Neural progenitor cell (in vitro differentiated cells): Measurements from ENCODE around the gene MARS1. TPM values are rescaled to one million over a fixed set of nuclear protein-coding genes. Genes with fewer than 3 reads are reported as not detected.

Experiments
- DNase-seq: peaks from one replicate; pipeline ENCODE4 v3.0.0-alpha.2; 2016; ENCODE audit warnings: low spot score
- H2AFZ ChIP-seq: fragments of 200-600 bp; sonication (generic); replicated peaks from 2 replicates; pipeline ENCODE4 v1.6.1; 2016; ENCODE audit warnings: antibody characterized with exemption
- H3F3A ChIP-seq: fragments of 200-600 bp; sonication (generic); 2 replicates; pipeline ENCODE4 v1.6.1; 2016; ENCODE audit warnings: antibody characterized with exemption, low read depth
- H3K27ac ChIP-seq: fragments of 200-600 bp; sonication (generic); 2 replicates; pipeline ENCODE4 v1.5.1; 2016; ENCODE audit warnings: mild to moderate bottlenecking
- H3K27me3 ChIP-seq: fragments of 200-600 bp; sonication (generic); 2 replicates; pipeline ENCODE4 v1.6.1; 2016; ENCODE audit warnings: mild to moderate bottlenecking, moderate library complexity
- H3K36me3 ChIP-seq: fragments of 200-600 bp; sonication (generic); 2 replicates; pipeline ENCODE4 v1.5.1; 2016
- H3K4me1 ChIP-seq: fragments of 200-600 bp; sonication (generic); 2 replicates; pipeline ENCODE4 v1.6.1; 2016; ENCODE audit warnings: mixed run types
- H3K4me2 ChIP-seq: fragments of 200-600 bp; sonication (generic); 2 replicates; pipeline ENCODE4 v1.6.1; 2016
- H3K4me3 ChIP-seq: fragments of 200-600 bp; sonication (generic); 2 replicates; pipeline ENCODE4 v1.5.1; 2016
- H3K79me2 ChIP-seq: fragments of 200-600 bp; sonication (generic); 2 replicates; pipeline ENCODE4 v1.6.1; 2016; ENCODE audit warnings: low read depth
- H3K9ac ChIP-seq: fragments of 200-600 bp; sonication (generic); 2 replicates; pipeline ENCODE4 v1.6.1; 2016
- H3K9me3 ChIP-seq: fragments of 200-600 bp; sonication (generic); 2 replicates; pipeline ENCODE4 v1.5.1; 2016; ENCODE audit warnings: low read depth
- H4K20me1 ChIP-seq: fragments of 200-600 bp; sonication (generic); 2 replicates; pipeline ENCODE4 v1.6.1; 2016; ENCODE audit warnings: low read depth
- H3K27ac Mint-ChIP-seq: 3 replicates; pipeline ENCODE4 v1.8.0; 2021; ENCODE audit warnings: mixed read lengths
- H3K27me3 Mint-ChIP-seq: 2 replicates; pipeline ENCODE4 v1.8.0; 2022; ENCODE audit warnings: low read depth, mild to moderate bottlenecking, inconsistent platforms, moderate library complexity, mixed read lengths; ENCODE audit not compliant: insufficient read depth
- H3K36me3 Mint-ChIP-seq: 3 replicates; pipeline ENCODE4 v1.8.0; 2021; ENCODE audit warnings: mixed read lengths
- H3K4me1 Mint-ChIP-seq: 3 replicates; pipeline ENCODE4 v1.8.0; 2021; ENCODE audit warnings: mixed read lengths
- H3K4me3 Mint-ChIP-seq: 3 replicates; pipeline ENCODE4 v1.8.0; 2021; ENCODE audit warnings: mild to moderate bottlenecking, moderate library complexity, mixed read lengths
- H3K9me3 Mint-ChIP-seq: 3 replicates; pipeline ENCODE4 v1.8.0; 2020; ENCODE audit warnings: mixed read lengths
- CTCF ChIP-seq: fragments of 200-600 bp; sonication (generic); IDR thresholded peaks from 2 replicates; pipeline ENCODE4 v1.5.1; 2017; ENCODE audit warnings: antibody characterized with exemption, mild to moderate bottlenecking
- EZH2 ChIP-seq: fragments of 200-600 bp; sonication (generic); IDR thresholded peaks from 2 replicates; pipeline ENCODE4 v1.6.1; 2017; ENCODE audit warnings: antibody characterized with exemption, mild to moderate bottlenecking, moderate library complexity
- EZH2phosphoT487 ChIP-seq: fragments of 200-600 bp; sonication (generic); IDR thresholded peaks from 2 replicates; pipeline ENCODE4 v1.6.1; 2017; ENCODE audit warnings: antibody characterized with exemption
- total RNA-seq: library from RNA; depleted of rRNA; stranded (reverse); fragments of >200 nt; gene quantifications from 2 replicates; pipeline ENCODE4 v1.2.3, GENCODE V29; 2015; ENCODE audit warnings: low replicate concordance

The MARS1 gene
- total RNA-seq, 1 donor from 2014 or later: 109 TPM

GRCh38 chr12:57461917-57462250 lies 26.0 kb upstream of the MARS1 start:
- Mint-ChIP-seq H3K36me3 (no peaks in the 10 kb centered on the region), H3K4me1 (peaks cover 30% of the 10 kb centered on the region), H3K27ac (no peak overlapping the region), H3K27me3 (peaks cover 44% of the 10 kb centered on the region), H3K9me3 (no peaks in the 10 kb centered on the region), H3K4me3 (peak overlapping the region; percentile 89)
- no peaks in the 10 kb centered on the region for H3K36me3 ChIP-seq
- H3K27ac ChIP-seq: no peak overlapping the region
- no peaks in the 10 kb centered on the region for H3K9me3 ChIP-seq
- no peak overlapping the region for H2AFZ ChIP-seq
- H3F3A ChIP-seq: peaks cover 33% of the 10 kb centered on the region
- peak overlapping the region; percentile 53 for H3K4me3 ChIP-seq
- TF ChIP-seq EZH2 (no peak), CTCF (no peak), EZH2phosphoT487 (no peak)
- no peak for DNase-seq
- H4K20me1 ChIP-seq: peaks cover 20% of the 10 kb centered on the region
- peaks cover 19% of the 10 kb centered on the region for H3K4me1 ChIP-seq
- H3K79me2 ChIP-seq: no peaks in the 10 kb centered on the region
- peak overlapping the region; percentile 86 for H3K4me2 ChIP-seq
- H3K27me3 ChIP-seq: peaks cover 16% of the 10 kb centered on the region
- H3K9ac ChIP-seq: no peak overlapping the region

GRCh38 chr12:57462251-57462911 lies 25.5 kb upstream of the MARS1 start:
- no peaks in the 10 kb centered on the region for H3K9me3 Mint-ChIP-seq
- Histone ChIP-seq H3K27ac (no peak overlapping the region), H4K20me1 (peaks cover 20% of the 10 kb centered on the region), H2AFZ (no peak overlapping the region), H3K9ac (no peak overlapping the region), H3K36me3 (no peaks in the 10 kb centered on the region), H3K4me1 (peaks cover 19% of the 10 kb centered on the region), H3K4me2 (peak overlapping the region; percentile 86), H3K4me3 (peak overlapping the region; percentile 53), H3F3A (peaks cover 33% of the 10 kb centered on the region), H3K27me3 (peaks cover 16% of the 10 kb centered on the region), H3K9me3 (no peaks in the 10 kb centered on the region), H3K79me2 (no peaks in the 10 kb centered on the region)
- peaks cover 45% of the 10 kb centered on the region for H3K27me3 Mint-ChIP-seq
- no peak for TF ChIP-seq EZH2phosphoT487
- no peak for TF ChIP-seq EZH2
- TF ChIP-seq CTCF: peak; percentile 98
- peaks cover 30% of the 10 kb centered on the region for H3K4me1 Mint-ChIP-seq
- peak; percentile 93 for DNase-seq
- no peaks in the 10 kb centered on the region for H3K36me3 Mint-ChIP-seq
- H3K27ac Mint-ChIP-seq: no peak overlapping the region
- peak overlapping the region; percentile 89 for H3K4me3 Mint-ChIP-seq

- Mint-ChIP-seq H3K9me3 (no peaks in the 10 kb centered on the region), H3K4me3 (peak overlapping the region; percentile 82), H3K27me3 (peaks cover 44% of the 10 kb centered on the region), H3K27ac (no peak overlapping the region), H3K4me1 (peaks cover 30% of the 10 kb centered on the region), H3K36me3 (no peaks in the 10 kb centered on the region)
- Histone ChIP-seq H3K9me3 (no peaks in the 10 kb centered on the region), H3K4me1 (peaks cover 19% of the 10 kb centered on the region), H3F3A (peaks cover 33% of the 10 kb centered on the region), H3K36me3 (no peaks in the 10 kb centered on the region), H3K4me3 (no peak overlapping the region), H3K79me2 (no peaks in the 10 kb centered on the region), H4K20me1 (peaks cover 20% of the 10 kb centered on the region), H3K4me2 (no peak overlapping the region), H2AFZ (no peak overlapping the region), H3K27me3 (peaks cover 16% of the 10 kb centered on the region), H3K27ac (no peak overlapping the region), H3K9ac (no peak overlapping the region)
- DNase-seq: no peak
- no peak for TF ChIP-seq EZH2phosphoT487
- TF ChIP-seq CTCF: no peak
Measured at GRCh38 chr12:57462912-57463253, 25.0 kb upstream of the MARS1 start.
